K562 (cell line): ENCODE data around the gene EIF4E. TPM values are rescaled to one million over a fixed set of nuclear protein-coding genes. Genes with fewer than 3 reads are reported as not detected.

ENCODE experiments used
- HIVEP1 ChIP-seq: fragments of 250-450 bp; sonication (Bioruptor Pico); IDR thresholded peaks from 2 replicates; pipeline ENCODE4 v1.4.0; 2020; ENCODE audit warnings: mild to moderate bottlenecking
- JUN ChIP-seq, 2 experiments: sonication (generic) in 1 of 2; formaldehyde crosslinking in 1 of 2; IDR thresholded peaks; 2 replicates each; pipeline versions ENCODE4 v1.6.1 to v1.8.0; 2012 to 2022; ENCODE audit warnings: borderline replicate concordance in 2 of 2, mild to moderate bottlenecking in 2 of 2, improper control_type of control experiment in 1 of 2, low read depth in 1 of 2, low read length in 1 of 2, missing genetic modification reagents in 1 of 2
- PHF20 ChIP-seq: fragments of 450-650 bp; IDR thresholded peaks from 2 replicates; pipeline ENCODE4 v1.6.1; 2018; ENCODE audit not compliant: partially characterized antibody
- POLR3A ChIP-seq: IDR thresholded peaks from 2 replicates; pipeline ENCODE4 v1.6.1; 2011; ENCODE audit warnings: borderline replicate concordance, mild to moderate bottlenecking, moderate library complexity; ENCODE audit not compliant: insufficient read length, insufficient read depth; ENCODE audit errors: extremely low read depth
- PRMT5 ChIP-seq: sonication (generic); formaldehyde crosslinking; IDR thresholded peaks from 2 replicates; pipeline ENCODE4 v1.5.0; 2020; ENCODE audit warnings: missing genetic modification reagents
- SAFB ChIP-seq: fragments of 200-400 bp; formaldehyde crosslinking; IDR thresholded peaks from 2 replicates; pipeline ENCODE4 v1.6.1; 2017; ENCODE audit warnings: low read depth, low read length, borderline replicate concordance
- ZNF197 ChIP-seq: fragments of 200-800 bp; sonication (Bioruptor generic); IDR thresholded peaks from 2 replicates; pipeline ENCODE4 v1.6.1; 2016; ENCODE audit warnings: low read depth, missing genetic modification characterization, missing compliant biosample characterization
- ZNF212 ChIP-seq: fragments of 450-650 bp; formaldehyde crosslinking; IDR thresholded peaks from 2 replicates; pipeline ENCODE4 v1.4.0; 2020; ENCODE audit warnings: mild to moderate bottlenecking
- ZSCAN29 ChIP-seq: fragments of 450-650 bp; IDR thresholded peaks from 2 replicates; pipeline ENCODE4 v1.6.1; 2017
- polyA plus RNA-seq, 8 experiments: library from polyadenylated mRNA; depleted of rRNA in 4 of 8; stranded (reverse) in 5 of 8; unstranded in 3 of 8; fragments of >200 nt; fragmentation: Nextera tagmentation in 2 of 8; fragmentation: Illumina TruSeq in 1 of 8; extraction: Ambion mirVana in 2 of 8; extraction: Trizol in 1 of 8; gene quantifications; 2 replicates each; pipeline versions ENCODE4 v1.2.1 to v1.2.3, GENCODE V29; 2011 to 2014; ENCODE audit warnings: inconsistent platforms in 1 of 8, missing spikeins in 1 of 8
- total RNA-seq, 7 experiments: library from RNA; depleted of rRNA in 6 of 7; stranded (reverse); fragments of >200 nt in 6 of 7; fragmentation: Illumina TruSeq in 2 of 7; extraction: Trizol in 2 of 7; gene quantifications; 2 replicates each; pipeline versions ENCODE4 v1.2.1 to v1.2.3, GENCODE V29; 2011 to 2021; ENCODE audit warnings: low replicate concordance in 1 of 7
- TF ChIP-seq, protein P1 (sequence below): fragments of 250-450 bp; sonication (Bioruptor Pico); IDR thresholded peaks from 2 replicates; pipeline ENCODE4 v1.5.0; 2020; ENCODE audit warnings: mild to moderate bottlenecking, borderline replicate concordance
- TF ChIP-seq, protein P2 (sequence below): sonication (generic); formaldehyde crosslinking; IDR thresholded peaks from 2 replicates; pipeline ENCODE4 v1.8.0; 2022; ENCODE audit warnings: mild to moderate bottlenecking, missing genetic modification reagents
- TF ChIP-seq, protein P3 (sequence below): sonication (generic); formaldehyde crosslinking; IDR thresholded peaks from 2 replicates; pipeline ENCODE4 v1.8.0; 2022; ENCODE audit warnings: mild to moderate bottlenecking, missing genetic modification reagents, borderline replicate concordance
- TF ChIP-seq, protein P4 (sequence below): fragments of 450-650 bp; formaldehyde crosslinking; IDR thresholded peaks from 2 replicates; pipeline ENCODE4 v1.4.0; 2022; ENCODE audit warnings: missing genetic modification characterization

Gene EIF4E
- total and polyA plus RNA-seq, 9 of the 15 experiments (the other 6 are each of a cell fraction or from before 2014, with no cell fraction given): 164 to 489 (median 179) TPM

DNA sequence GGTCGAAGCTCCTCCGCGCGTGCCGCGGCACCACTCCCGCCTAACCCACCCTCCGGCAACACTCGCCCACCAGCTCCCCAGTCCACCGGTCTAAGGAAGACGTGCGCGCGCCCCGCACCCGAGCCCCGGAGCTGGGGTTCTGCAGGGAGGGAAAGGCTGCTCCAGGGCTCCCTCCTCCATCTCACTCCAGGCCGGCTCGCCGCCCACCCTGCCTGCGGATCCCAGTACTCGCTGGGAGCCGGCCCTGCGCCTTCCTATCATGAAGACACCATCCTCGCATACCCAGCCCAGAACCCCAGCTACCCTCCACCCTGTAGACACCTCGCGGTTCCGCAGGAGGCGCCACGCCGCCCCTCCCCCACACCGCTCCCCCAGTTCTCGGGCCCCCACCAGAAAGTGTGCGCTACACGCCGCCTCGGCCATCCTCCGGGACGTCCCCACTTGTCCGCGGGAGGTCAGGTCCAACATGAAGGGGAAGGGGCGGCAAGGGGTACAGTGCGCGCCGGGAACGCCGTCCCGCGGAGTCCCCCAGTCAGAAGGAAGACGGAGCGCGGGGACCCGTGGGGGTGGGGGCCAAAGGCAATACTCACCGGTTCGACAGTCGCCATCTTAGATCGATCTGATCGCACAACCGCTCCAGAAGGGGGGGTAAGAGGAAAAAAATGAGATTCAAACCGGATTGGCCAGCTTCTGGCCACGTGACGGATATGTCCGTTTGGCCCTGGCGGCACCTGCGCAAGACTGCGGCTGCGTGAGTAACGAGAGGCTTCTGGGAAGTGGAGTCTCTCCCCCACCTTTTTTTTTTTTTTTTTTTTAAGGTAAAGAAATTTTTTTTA lies at the start of gene EIF4E (continued):
- TF ChIP-seq ZNF197 (CRISPR knock-in tag) (peak; percentile 77), PRMT5 (CRISPR knock-in tag) (no peak), JUN (IDR thresholded peaks at IDR 0.05; ENCODE audit: borderline replicate concordance, low read depth, low read length) (no peak), JUN (CRISPR knock-in tag; IDR thresholded peaks at IDR 0.05; ENCODE audit: borderline replicate concordance) (no peak), SAFB (0 out of 2 replicates have a peak, but pooled peaks have one; percentile 19), ZNF212 (CRISPR knock-in tag) (no peak), ZSCAN29 (no peak), POLR3A (no peak), PHF20 (peak; percentile 58), HIVEP1 (CRISPR knock-in tag) (peak; percentile 28; the same call in 1 of the 2 replicates)
- TF ChIP-seq, protein P1, sequence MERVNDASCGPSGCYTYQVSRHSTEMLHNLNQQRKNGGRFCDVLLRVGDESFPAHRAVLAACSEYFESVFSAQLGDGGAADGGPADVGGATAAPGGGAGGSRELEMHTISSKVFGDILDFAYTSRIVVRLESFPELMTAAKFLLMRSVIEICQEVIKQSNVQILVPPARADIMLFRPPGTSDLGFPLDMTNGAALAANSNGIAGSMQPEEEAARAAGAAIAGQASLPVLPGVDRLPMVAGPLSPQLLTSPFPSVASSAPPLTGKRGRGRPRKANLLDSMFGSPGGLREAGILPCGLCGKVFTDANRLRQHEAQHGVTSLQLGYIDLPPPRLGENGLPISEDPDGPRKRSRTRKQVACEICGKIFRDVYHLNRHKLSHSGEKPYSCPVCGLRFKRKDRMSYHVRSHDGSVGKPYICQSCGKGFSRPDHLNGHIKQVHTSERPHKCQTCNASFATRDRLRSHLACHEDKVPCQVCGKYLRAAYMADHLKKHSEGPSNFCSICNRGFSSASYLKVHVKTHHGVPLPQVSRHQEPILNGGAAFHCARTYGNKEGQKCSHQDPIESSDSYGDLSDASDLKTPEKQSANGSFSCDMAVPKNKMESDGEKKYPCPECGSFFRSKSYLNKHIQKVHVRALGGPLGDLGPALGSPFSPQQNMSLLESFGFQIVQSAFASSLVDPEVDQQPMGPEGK (CRISPR knock-in tag): peak; percentile 80; the same call in 1 of the 2 replicates
- TF ChIP-seq, protein P2, sequence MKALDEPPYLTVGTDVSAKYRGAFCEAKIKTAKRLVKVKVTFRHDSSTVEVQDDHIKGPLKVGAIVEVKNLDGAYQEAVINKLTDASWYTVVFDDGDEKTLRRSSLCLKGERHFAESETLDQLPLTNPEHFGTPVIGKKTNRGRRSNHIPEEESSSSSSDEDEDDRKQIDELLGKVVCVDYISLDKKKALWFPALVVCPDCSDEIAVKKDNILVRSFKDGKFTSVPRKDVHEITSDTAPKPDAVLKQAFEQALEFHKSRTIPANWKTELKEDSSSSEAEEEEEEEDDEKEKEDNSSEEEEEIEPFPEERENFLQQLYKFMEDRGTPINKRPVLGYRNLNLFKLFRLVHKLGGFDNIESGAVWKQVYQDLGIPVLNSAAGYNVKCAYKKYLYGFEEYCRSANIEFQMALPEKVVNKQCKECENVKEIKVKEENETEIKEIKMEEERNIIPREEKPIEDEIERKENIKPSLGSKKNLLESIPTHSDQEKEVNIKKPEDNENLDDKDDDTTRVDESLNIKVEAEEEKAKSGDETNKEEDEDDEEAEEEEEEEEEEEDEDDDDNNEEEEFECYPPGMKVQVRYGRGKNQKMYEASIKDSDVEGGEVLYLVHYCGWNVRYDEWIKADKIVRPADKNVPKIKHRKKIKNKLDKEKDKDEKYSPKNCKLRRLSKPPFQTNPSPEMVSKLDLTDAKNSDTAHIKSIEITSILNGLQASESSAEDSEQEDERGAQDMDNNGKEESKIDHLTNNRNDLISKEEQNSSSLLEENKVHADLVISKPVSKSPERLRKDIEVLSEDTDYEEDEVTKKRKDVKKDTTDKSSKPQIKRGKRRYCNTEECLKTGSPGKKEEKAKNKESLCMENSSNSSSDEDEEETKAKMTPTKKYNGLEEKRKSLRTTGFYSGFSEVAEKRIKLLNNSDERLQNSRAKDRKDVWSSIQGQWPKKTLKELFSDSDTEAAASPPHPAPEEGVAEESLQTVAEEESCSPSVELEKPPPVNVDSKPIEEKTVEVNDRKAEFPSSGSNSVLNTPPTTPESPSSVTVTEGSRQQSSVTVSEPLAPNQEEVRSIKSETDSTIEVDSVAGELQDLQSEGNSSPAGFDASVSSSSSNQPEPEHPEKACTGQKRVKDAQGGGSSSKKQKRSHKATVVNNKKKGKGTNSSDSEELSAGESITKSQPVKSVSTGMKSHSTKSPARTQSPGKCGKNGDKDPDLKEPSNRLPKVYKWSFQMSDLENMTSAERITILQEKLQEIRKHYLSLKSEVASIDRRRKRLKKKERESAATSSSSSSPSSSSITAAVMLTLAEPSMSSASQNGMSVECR: 0 out of 2 replicates have a peak, but pooled peaks have one; percentile 75
- TF ChIP-seq, protein P3, sequence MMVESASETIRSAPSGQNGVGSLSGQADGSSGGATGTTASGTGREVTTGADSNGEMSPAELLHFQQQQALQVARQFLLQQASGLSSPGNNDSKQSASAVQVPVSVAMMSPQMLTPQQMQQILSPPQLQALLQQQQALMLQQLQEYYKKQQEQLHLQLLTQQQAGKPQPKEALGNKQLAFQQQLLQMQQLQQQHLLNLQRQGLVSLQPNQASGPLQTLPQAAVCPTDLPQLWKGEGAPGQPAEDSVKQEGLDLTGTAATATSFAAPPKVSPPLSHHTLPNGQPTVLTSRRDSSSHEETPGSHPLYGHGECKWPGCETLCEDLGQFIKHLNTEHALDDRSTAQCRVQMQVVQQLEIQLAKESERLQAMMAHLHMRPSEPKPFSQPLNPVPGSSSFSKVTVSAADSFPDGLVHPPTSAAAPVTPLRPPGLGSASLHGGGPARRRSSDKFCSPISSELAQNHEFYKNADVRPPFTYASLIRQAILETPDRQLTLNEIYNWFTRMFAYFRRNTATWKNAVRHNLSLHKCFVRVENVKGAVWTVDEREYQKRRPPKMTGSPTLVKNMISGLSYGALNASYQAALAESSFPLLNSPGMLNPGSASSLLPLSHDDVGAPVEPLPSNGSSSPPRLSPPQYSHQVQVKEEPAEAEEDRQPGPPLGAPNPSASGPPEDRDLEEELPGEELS (CRISPR knock-in tag): no peak
- TF ChIP-seq, protein P4, sequence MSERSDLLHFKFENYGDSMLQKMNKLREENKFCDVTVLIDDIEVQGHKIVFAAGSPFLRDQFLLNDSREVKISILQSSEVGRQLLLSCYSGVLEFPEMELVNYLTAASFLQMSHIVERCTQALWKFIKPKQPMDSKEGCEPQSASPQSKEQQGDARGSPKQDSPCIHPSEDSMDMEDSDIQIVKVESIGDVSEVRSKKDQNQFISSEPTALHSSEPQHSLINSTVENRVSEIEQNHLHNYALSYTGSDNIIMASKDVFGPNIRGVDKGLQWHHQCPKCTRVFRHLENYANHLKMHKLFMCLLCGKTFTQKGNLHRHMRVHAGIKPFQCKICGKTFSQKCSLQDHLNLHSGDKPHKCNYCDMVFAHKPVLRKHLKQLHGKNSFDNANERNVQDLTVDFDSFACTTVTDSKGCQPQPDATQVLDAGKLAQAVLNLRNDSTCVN (CRISPR knock-in tag): peak; percentile 59; the same call in 1 of the 2 replicates
